ENCODE data around the gene ESYT2.

ESYT2 gene

DNA sequence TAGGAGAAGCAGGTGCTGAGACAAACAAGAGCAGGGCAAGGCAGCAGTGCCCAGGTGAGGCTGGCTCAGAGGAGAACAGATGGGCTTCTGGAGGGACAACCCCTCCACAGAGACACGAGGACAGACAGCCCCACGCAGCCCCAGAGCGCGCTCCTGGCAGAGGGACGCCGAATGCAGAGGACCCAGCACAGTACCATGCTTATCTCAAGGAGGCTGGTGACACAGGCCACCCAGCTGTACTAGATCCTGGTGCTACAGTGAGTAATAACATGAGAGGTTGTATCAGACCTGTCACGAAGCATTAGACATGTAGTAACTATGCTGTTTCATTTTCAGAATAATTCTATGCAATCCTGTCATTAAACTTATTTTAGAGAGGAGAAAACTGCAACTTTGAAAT is 64.3 kb downstream of the ESYT2 start:
- no peak overlapping the region for H3K4me3 ChIP-seq (ENCODE audit: low read depth, low read length)
- CTCF ChIA-PET, result interaction anchor here (0.9 kb wide), 1 partner anchor 10 kb away, joined by 5 read pairs; no protein-coding TSS in a partner anchor
- no peak for DNase-seq (ENCODE audit: low read depth, low spot score)
- TF ChIP-seq, protein P1, sequence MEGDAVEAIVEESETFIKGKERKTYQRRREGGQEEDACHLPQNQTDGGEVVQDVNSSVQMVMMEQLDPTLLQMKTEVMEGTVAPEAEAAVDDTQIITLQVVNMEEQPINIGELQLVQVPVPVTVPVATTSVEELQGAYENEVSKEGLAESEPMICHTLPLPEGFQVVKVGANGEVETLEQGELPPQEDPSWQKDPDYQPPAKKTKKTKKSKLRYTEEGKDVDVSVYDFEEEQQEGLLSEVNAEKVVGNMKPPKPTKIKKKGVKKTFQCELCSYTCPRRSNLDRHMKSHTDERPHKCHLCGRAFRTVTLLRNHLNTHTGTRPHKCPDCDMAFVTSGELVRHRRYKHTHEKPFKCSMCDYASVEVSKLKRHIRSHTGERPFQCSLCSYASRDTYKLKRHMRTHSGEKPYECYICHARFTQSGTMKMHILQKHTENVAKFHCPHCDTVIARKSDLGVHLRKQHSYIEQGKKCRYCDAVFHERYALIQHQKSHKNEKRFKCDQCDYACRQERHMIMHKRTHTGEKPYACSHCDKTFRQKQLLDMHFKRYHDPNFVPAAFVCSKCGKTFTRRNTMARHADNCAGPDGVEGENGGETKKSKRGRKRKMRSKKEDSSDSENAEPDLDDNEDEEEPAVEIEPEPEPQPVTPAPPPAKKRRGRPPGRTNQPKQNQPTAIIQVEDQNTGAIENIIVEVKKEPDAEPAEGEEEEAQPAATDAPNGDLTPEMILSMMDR (IDR thresholded peaks at IDR 0.05; ENCODE audit: insufficient read depth, low read length, missing control alignments), result no peak
- POLR2A ChIA-PET, result no interaction called here

DNA sequence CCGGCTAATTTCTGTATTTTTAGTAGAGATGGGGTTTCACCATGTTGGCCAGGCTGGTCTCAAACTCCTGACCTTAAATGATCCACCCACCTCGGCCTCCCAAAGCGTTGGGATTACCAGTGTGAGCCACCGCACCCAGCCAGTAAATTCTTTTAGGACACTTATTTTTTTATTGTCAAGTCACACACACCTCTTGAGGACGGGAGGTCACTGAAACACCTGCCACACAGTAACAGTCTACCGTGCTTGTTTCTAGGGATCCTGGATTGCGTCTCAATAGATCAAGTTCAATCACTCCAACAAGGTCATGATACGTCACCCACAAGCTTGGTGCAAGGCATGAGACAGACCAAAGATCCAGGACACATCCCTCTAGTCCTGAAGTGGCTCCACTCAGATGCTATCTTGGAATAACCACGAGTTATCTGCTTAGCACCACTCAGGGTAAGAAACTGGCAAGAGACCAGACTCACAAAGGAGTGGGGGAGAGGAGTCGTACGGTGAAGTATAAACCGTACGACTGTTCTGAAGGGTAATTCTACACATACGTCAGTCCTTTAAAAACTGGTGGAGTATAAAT is 65.8 kb downstream of the ESYT2 start:
- TF ChIP-seq, protein P1 (IDR thresholded peaks at IDR 0.05; ENCODE audit: insufficient read depth, low read length, missing control alignments), result no peak
- ChIA-PET CTCF (no interaction called here), POLR2A (no interaction called here)
- no peak for DNase-seq (ENCODE audit: low read depth, low spot score)
- H3K4me3 ChIP-seq (ENCODE audit: low read depth, low read length), result no peak overlapping the region

DNA sequence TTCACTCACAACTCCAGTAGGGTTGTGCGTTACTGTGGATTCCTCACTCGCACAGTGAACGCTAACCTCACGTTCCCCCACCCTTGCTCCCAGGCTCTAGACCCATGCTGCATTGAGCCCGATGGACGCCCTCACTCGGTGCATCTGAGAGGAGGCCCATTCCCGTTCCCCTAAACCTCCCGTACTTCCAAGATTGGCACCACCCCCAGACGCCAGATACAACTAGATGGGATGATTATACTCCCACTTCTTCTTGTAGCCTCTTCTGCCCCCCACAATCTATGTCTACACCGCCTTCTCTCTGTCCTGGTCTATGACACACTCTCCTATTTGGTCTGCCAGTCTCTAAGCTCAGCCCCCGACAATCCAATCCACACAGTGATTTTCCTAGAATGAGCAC is 67.4 kb downstream of the ESYT2 start:
- CTCF ChIA-PET, result no interaction called here
- POLR2A ChIA-PET, result no interaction called here
- no peak overlapping the region for H3K4me3 ChIP-seq (ENCODE audit: low read depth, low read length)
- DNase-seq (ENCODE audit: low read depth, low spot score), result no peak
- TF ChIP-seq, protein P1 (IDR thresholded peaks at IDR 0.05; ENCODE audit: insufficient read depth, low read length, missing control alignments), result no peak

DNA sequence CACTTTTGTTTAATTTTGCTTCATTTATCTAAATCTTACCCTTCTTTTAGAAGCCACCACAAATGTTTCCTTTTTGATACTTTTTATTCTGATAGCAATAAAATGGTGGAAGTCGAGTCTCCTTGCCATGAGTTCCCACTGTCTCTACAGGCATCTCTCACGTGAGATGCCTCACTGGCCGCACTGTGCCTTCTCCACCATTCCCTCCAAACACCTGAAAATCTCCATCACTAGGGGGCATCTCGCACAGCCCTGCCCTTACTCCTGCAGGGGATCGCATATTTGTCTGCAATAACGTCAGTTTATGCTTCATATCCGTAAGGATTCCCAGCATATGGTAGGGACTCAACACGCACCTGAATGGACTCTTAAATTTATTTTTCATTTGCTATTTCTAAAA is 68.4 kb downstream of the ESYT2 start:
- TF ChIP-seq, protein P1 (IDR thresholded peaks at IDR 0.05; ENCODE audit: insufficient read depth, low read length, missing control alignments), result peak; percentile 7
- ChIA-PET CTCF (no interaction called here), POLR2A (no interaction called here)
- no peak for DNase-seq (ENCODE audit: low read depth, low spot score)
- no peak overlapping the region for H3K4me3 ChIP-seq (ENCODE audit: low read depth, low read length)

DNA sequence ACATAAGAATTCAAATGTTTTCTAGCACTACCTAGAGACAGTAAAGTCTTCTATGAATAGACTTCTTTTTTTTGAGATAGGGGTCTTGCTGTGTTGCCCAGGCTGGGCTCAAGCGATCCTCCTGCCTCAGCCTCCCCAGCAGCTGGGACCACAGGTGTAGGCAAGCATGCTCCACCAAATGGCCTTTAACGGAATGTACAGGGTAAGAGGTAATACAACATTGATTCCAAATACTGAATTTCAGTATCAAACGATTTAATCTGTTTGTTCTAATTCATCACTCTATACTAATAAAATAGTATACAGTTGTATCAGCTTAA is 68.9 kb downstream of the ESYT2 start:
- H3K4me3 ChIP-seq (ENCODE audit: low read depth, low read length), result no peak overlapping the region
- CTCF ChIA-PET, result interaction anchor here (1.3 to 1.7 kb wide), 2 partner anchors 20 to 27 kb away, joined by 4 read pairs; no protein-coding TSS in a partner anchor
- no peak for DNase-seq (ENCODE audit: low read depth, low spot score)
- TF ChIP-seq, protein P1 (IDR thresholded peaks at IDR 0.05; ENCODE audit: insufficient read depth, low read length, missing control alignments), result no peak
- POLR2A ChIA-PET, result no interaction called here

DNA sequence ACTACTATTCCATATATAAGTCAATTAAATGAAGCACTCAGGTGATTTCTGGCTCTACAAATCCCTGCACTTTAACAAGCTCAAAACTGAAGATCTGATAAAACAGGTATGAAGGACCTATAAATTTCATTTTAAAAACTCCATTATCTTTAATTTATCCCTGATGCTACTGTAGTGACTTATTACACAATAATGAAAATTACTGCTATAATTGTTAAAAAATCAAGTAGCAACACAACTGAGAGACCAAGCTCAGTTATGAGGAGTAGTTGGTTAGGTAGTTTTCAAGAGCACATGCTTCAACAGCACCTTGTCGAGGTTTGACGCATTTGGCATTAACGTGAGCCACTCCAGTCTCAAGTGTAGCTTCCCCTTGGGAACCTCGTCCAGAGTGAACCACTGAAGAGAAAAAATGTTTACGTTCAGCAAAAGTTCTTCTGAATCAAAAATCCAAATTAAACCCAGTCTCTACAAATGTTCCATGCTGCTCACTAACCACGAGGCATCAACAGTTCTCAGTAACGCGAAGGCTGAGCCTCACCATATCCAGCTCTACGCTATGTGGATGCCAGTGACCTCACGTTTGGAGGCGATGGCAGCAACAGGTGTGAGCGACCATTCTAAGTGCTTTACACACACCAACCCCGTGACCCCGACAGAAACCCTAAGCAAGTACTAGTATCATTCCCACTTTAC is 69.4 kb downstream of the ESYT2 start:
- TF ChIP-seq, protein P1 (IDR thresholded peaks at IDR 0.05; ENCODE audit: insufficient read depth, low read length, missing control alignments), result no peak
- ChIA-PET POLR2A (no interaction called here), CTCF (interaction anchor here (1.3 to 1.7 kb wide), 2 partner anchors 19 to 27 kb away, joined by 4 read pairs; no protein-coding TSS in a partner anchor)
- H3K4me3 ChIP-seq (ENCODE audit: low read depth, low read length), result no peak overlapping the region
- no peak for DNase-seq (ENCODE audit: low read depth, low spot score)
